ENCODE data around the gene PRKCB.
"Not testable (repeated sequence)": the region's sequence is repeated elsewhere in the genome, so short reads cannot be mapped to it uniquely, and the experiment has no call there.

PRKCB gene

GRCh38 chr16:24013054-24013636 lies 177.4 kb downstream of the PRKCB start:
- in situ Hi-C loops (cut with MboI; ENCODE audit: low pct_unique_long_range_greater_than_20kb, low sequenced_read_pairs), result no loop called here
- DNase-seq, result no peak

- DNase-seq, result peak; percentile 85
- in situ Hi-C loops (cut with MboI; ENCODE audit: low pct_unique_long_range_greater_than_20kb, low sequenced_read_pairs), result no loop called here
Measured at GRCh38 chr16:24013864-24014645, 178.3 kb downstream of the PRKCB start.

GRCh38 chr16:24014955-24015354 lies 179.2 kb downstream of the PRKCB start:
- in situ Hi-C loops (cut with MboI; ENCODE audit: low pct_unique_long_range_greater_than_20kb, low sequenced_read_pairs); DNase-seq: not testable (repeated sequence)

GRCh38 chr16:24015923-24016322 lies 180.1 kb downstream of the PRKCB start:
- DNase-seq, result no peak
- in situ Hi-C loops (cut with MboI; ENCODE audit: low pct_unique_long_range_greater_than_20kb, low sequenced_read_pairs), result no loop called here

- in situ Hi-C loops (cut with MboI; ENCODE audit: low pct_unique_long_range_greater_than_20kb, low sequenced_read_pairs), result no loop called here
- DNase-seq, result no peak
Measured at GRCh38 chr16:24018485-24018884, 182.7 kb downstream of the PRKCB start.

GRCh38 chr16:24022797-24023196 lies 187.0 kb downstream of the PRKCB start:
- in situ Hi-C loops (cut with MboI; ENCODE audit: low pct_unique_long_range_greater_than_20kb, low sequenced_read_pairs), result no loop called here
- DNase-seq, result no peak

GRCh38 chr16:24023621-24024020 lies 187.8 kb downstream of the PRKCB start:
- in situ Hi-C loops (cut with MboI; ENCODE audit: low pct_unique_long_range_greater_than_20kb, low sequenced_read_pairs), result no loop called here
- DNase-seq, result no peak

GRCh38 chr16:24024971-24025370 lies 189.2 kb downstream of the PRKCB start:
- in situ Hi-C loops (cut with MboI; ENCODE audit: low pct_unique_long_range_greater_than_20kb, low sequenced_read_pairs), result no loop called here

GRCh38 chr16:24027466-24027865 lies 191.7 kb downstream of the PRKCB start:
- in situ Hi-C loops (cut with MboI; ENCODE audit: low pct_unique_long_range_greater_than_20kb, low sequenced_read_pairs), result no loop called here
- DNase-seq, result no peak

More at GRCh38 chr16:24024971-24025370, 189.2 kb downstream of the PRKCB start:
- DNase-seq, result no peak

GRCh38 chr16:24029841-24030240 lies 194.1 kb downstream of the PRKCB start:
- in situ Hi-C loops (cut with MboI; ENCODE audit: low pct_unique_long_range_greater_than_20kb, low sequenced_read_pairs), result loop anchor here (10.0 kb wide), 1 partner anchor 235 kb away; no protein-coding TSS in a partner anchor
- not testable (repeated sequence) for DNase-seq

GRCh38 chr16:24035127-24035842 lies 199.5 kb downstream of the PRKCB start:
- DNase-seq, result peak; percentile 27
- in situ Hi-C loops (cut with MboI; ENCODE audit: low pct_unique_long_range_greater_than_20kb, low sequenced_read_pairs), result loop anchor here (10.0 kb wide), 1 partner anchor 240 kb away; no protein-coding TSS in a partner anchor

GRCh38 chr16:24036038-24036543 lies 200.3 kb downstream of the PRKCB start:
- no peak for DNase-seq
- in situ Hi-C loops (cut with MboI; ENCODE audit: low pct_unique_long_range_greater_than_20kb, low sequenced_read_pairs), result loop anchor here (10.0 kb wide), 1 partner anchor 241 kb away; no protein-coding TSS in a partner anchor

GRCh38 chr16:24036614-24037013 lies 200.8 kb downstream of the PRKCB start:
- in situ Hi-C loops (cut with MboI; ENCODE audit: low pct_unique_long_range_greater_than_20kb, low sequenced_read_pairs), result loop anchor here (10.0 kb wide), 1 partner anchor 242 kb away; no protein-coding TSS in a partner anchor

GRCh38 chr16:24037335-24037734 lies 201.6 kb downstream of the PRKCB start:
- in situ Hi-C loops (cut with MboI; ENCODE audit: low pct_unique_long_range_greater_than_20kb, low sequenced_read_pairs), result loop anchor here (10.0 kb wide), 1 partner anchor 243 kb away; no protein-coding TSS in a partner anchor
- DNase-seq, result no peak

More at GRCh38 chr16:24036614-24037013, 200.8 kb downstream of the PRKCB start:
- DNase-seq, result peak; percentile 66

- in situ Hi-C loops (cut with MboI; ENCODE audit: low pct_unique_long_range_greater_than_20kb, low sequenced_read_pairs), result loop anchor here (10.0 kb wide), 1 partner anchor 463 kb away; no protein-coding TSS in a partner anchor
- DNase-seq, result peak; percentile 83
Measured at GRCh38 chr16:24041834-24042631, 206.2 kb downstream of the PRKCB start.

GRCh38 chr16:24044467-24044866 lies 208.7 kb downstream of the PRKCB start:
- no peak for DNase-seq
- in situ Hi-C loops (cut with MboI; ENCODE audit: low pct_unique_long_range_greater_than_20kb, low sequenced_read_pairs), result loop anchor here (10.0 kb wide), 1 partner anchor 460 kb away; no protein-coding TSS in a partner anchor

- no peak for DNase-seq
- in situ Hi-C loops (cut with MboI; ENCODE audit: low pct_unique_long_range_greater_than_20kb, low sequenced_read_pairs), result loop anchor here (10.0 kb wide), 1 partner anchor 459 kb away; no protein-coding TSS in a partner anchor
Measured at GRCh38 chr16:24045641-24046040, 209.9 kb downstream of the PRKCB start.

- in situ Hi-C loops (cut with MboI; ENCODE audit: low pct_unique_long_range_greater_than_20kb, low sequenced_read_pairs), result loop anchor here (10.0 kb wide), 1 partner anchor 458 kb away; no protein-coding TSS in a partner anchor
- no peak for DNase-seq
Measured at GRCh38 chr16:24046442-24046841, 210.7 kb downstream of the PRKCB start.
